Measurements from ENCODE around the gene RPIA. TPM values are rescaled to one million over a fixed set of nuclear protein-coding genes. Genes with fewer than 3 reads are reported as not detected.
"Not testable (repeated sequence)": the region's sequence is repeated elsewhere in the genome, so short reads cannot be mapped to it uniquely, and the experiment has no call there.

Gene RPIA
- 10 to 100 TPM; 23.6 to 30.3 (median 24.0) TPM for total RNA-seq
- total RNA-seq (2013) = 25.5 TPM
- 11.5 to 75.3 (median 18.5) reads per million in 29 experiments for total RNA-seq

DNA sequence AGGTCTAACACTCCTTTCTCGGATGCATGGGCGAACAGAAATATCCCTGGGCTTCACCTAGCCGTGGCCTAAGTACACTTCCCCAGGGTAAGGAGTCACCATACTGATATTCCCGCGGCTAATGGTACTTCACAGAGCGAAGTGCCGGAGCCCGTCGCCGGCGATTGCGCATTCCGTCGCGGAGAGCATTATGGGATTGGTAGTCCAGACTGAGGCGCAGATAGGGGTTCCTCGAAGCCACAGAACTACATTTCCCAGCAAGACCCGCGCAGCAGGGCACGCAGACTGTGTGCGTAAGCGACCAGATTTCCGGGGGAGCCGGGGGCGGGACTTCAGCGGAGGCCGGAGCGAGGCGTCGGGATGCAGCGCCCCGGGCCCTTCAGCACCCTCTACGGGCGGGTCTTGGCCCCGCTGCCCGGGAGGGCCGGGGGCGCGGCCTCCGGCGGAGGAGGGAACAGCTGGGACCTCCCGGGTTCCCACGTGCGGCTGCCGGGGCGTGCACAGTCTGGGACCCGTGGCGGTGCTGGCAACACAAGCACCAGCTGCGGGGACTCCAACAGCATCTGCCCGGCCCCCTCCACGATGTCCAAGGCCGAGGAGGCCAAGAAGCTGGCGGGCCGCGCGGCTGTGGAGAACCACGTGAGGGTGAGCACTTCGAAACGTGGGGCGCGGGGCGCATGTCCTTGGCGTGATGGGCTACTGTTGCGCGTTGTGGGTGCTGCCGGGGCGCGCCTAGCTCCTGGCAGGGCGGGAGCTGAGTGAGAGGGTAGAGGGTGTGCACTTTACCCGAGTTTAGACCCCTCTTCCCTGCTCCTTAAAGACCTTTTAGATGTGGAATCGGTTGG, at the start of gene RPIA:
Gene RPIA (plus strand): TSS at position 335 of the 845 bp plus-strand sequence. CDS start 26 bp downstream, at position 361.
- ATAC-seq (replicated peaks in 1 of 4) (peak; percentile 94 to 98 (median 96)), DNase-seq (peak; percentile 96 to 100 (median 99))
- Histone ChIP-seq H3K9me3 (no peaks in the 10 kb centered on the region), H3K36me3 (ENCODE audit: control insufficient read depth in 2 of 2, extremely low read depth in 1 of 2, insufficient read depth in 1 of 2, low read length in 1 of 2) (no peaks in the 10 kb centered on the region), H3K27me3 (replicated peaks in 1 of 2; ENCODE audit: control insufficient read depth in 2 of 2, extremely low read depth in 1 of 2, insufficient read depth in 2 of 2, low read length in 1 of 2) (no peaks in the 10 kb centered on the region), H3K4me3 (ENCODE audit: control insufficient read depth in 1 of 2, extremely low read depth in 1 of 2, low read length in 1 of 2) (peak within 1 kb of the TSS; percentile 70 to 99), H3K27ac (ENCODE audit: low read length) (peak within 1 kb of the TSS; percentile 60), H3K4me1 (ENCODE audit: control insufficient read depth in 1 of 2, extremely low read depth in 1 of 2, insufficient read depth in 2 of 2, low read length in 2 of 2) (peaks cover 16 to 27% of the 10 kb centered on the region in 2 experiments)
- peak within 1 kb of the TSS; percentile 93 to 96 (median 95) for H3K4me3 Mint-ChIP-seq
- peaks cover 0 to 3% (median 0%) of the 10 kb centered on the region in 3 donors for H3K9me3 Mint-ChIP-seq
- H3K27ac Mint-ChIP-seq = peak within 1 kb of the TSS; percentile 82 to 94
- peaks cover 10% of the 10 kb centered on the region for H3K36me3 Mint-ChIP-seq
- peaks cover 56 to 65% (median 62%) of the 10 kb centered on the region in 3 donors for H3K4me1 Mint-ChIP-seq
- H3K27me3 Mint-ChIP-seq = no peaks in the 10 kb centered on the region
- CTCF ChIA-PET = interaction anchor here (0.5 to 1.6 kb wide), 6 partner anchors 19 to 97 kb away, joined by 3 to 7 read pairs (median 3); no protein-coding TSS in a partner anchor
- WGBS (ENCODE audit: insufficient coverage) = 0% methylated on average over 59 of the region's 71 CpGs
- POLR2A ChIA-PET = interaction anchor here in 1 of 2 donors (0.7 kb wide), 2 partner anchors 26 to 696 kb away, joined by 3 to 4 read pairs; no protein-coding TSS in a partner anchor

- WGBS (ENCODE audit: insufficient coverage) = no CpG with 5 or more reads among the region's 3 CpGs
- no peak for DNase-seq
- Mint-ChIP-seq H3K4me3 (no peak overlapping the region), H3K36me3 (peaks cover 7% of the 10 kb centered on the region), H3K4me1 (peaks cover 15 to 31% (median 19%) of the 10 kb centered on the region in 3 donors), H3K27ac (no peak overlapping the region), H3K27me3 (peaks cover 0 to 5% of the 10 kb centered on the region in 2 donors), H3K9me3 (peaks cover 0 to 7% (median 6%) of the 10 kb centered on the region in 3 donors)
- H3K9me3 ChIP-seq = peaks cover 3% of the 10 kb centered on the region
- H3K4me3 ChIP-seq (ENCODE audit: control insufficient read depth in 1 of 2, extremely low read depth in 1 of 2, low read length in 1 of 2) = no peak overlapping the region
- CTCF ChIA-PET = interaction anchor here (0.6 kb wide), 2 partner anchors 30 to 181 kb away, joined by 3 to 6 read pairs; no protein-coding TSS in a partner anchor
- no peak for ATAC-seq (replicated peaks in 1 of 4)
- no peak overlapping the region for H3K27ac ChIP-seq (ENCODE audit: low read length)
- H3K4me1 ChIP-seq (ENCODE audit: control insufficient read depth in 1 of 2, extremely low read depth in 1 of 2, insufficient read depth in 2 of 2, low read length in 2 of 2) = no peaks in the 10 kb centered on the region
- H3K36me3 ChIP-seq (ENCODE audit: control insufficient read depth in 2 of 2, extremely low read depth in 1 of 2, insufficient read depth in 1 of 2, low read length in 1 of 2) = no peaks in the 10 kb centered on the region
- POLR2A ChIA-PET = interaction anchor here (0.6 kb wide), 2 partner anchors 129 to 133 kb away, joined by 3 read pairs; no protein-coding TSS in a partner anchor
- H3K27me3 ChIP-seq (replicated peaks in 1 of 2; ENCODE audit: control insufficient read depth in 2 of 2, extremely low read depth in 1 of 2, insufficient read depth in 2 of 2, low read length in 1 of 2) = peaks cover 0 to 10% of the 10 kb centered on the region in 2 experiments
Measured at GRCh38 chr2:88642278-88642677, 49.2 kb upstream of the RPIA start.

- H3K36me3 ChIP-seq (ENCODE audit: control insufficient read depth in 2 of 2, extremely low read depth in 1 of 2, insufficient read depth in 1 of 2, low read length in 1 of 2); H3K9me3 ChIP-seq; H3K4me1 ChIP-seq (ENCODE audit: control insufficient read depth in 1 of 2, extremely low read depth in 1 of 2, insufficient read depth in 2 of 2, low read length in 2 of 2); H3K4me3 Mint-ChIP-seq; ATAC-seq (replicated peaks in 1 of 4); H3K4me3 ChIP-seq (ENCODE audit: control insufficient read depth in 1 of 2, extremely low read depth in 1 of 2, low read length in 1 of 2); H3K27ac ChIP-seq (ENCODE audit: low read length); H3K27me3 Mint-ChIP-seq; H3K36me3 Mint-ChIP-seq; H3K9me3 Mint-ChIP-seq; DNase-seq; POLR2A ChIA-PET; H3K27ac Mint-ChIP-seq: not testable (repeated sequence)
- WGBS (ENCODE audit: insufficient coverage) = 60% methylated on average over 1 of the region's 2 CpGs
- peaks cover 0 to 10% of the 10 kb centered on the region in 2 experiments for H3K27me3 ChIP-seq (replicated peaks in 1 of 2; ENCODE audit: control insufficient read depth in 2 of 2, extremely low read depth in 1 of 2, insufficient read depth in 2 of 2, low read length in 1 of 2)
- peaks cover 10 to 13% (median 10%) of the 10 kb centered on the region in 3 donors for H3K4me1 Mint-ChIP-seq
- CTCF ChIA-PET = interaction anchor here in 1 of 2 donors (0.7 to 0.8 kb wide), 2 partner anchors 267 to 585 kb away, joined by 3 read pairs; no protein-coding TSS in a partner anchor
Measured at GRCh38 chr2:88645291-88645882, 46.1 kb upstream of the RPIA start.

DNA sequence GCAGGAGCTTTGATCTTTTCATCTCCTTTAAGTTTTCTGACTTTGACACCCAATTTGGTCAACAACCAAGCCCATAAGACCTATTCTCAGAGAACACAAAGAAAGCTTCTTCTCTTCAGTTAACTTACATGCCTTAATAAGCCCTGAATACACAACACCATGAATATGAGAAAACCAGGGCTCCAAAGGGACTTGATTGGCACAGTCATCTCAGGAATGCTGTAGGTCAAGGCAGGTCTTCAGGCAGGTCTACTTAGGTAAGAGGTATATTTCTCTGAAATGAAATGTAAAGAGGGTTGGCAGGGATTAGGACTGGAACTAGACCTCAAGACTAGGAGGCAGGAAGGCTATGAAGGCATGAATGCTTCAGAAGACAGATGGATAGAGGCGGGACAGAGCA, 39.8 kb upstream of the RPIA start:
- Mint-ChIP-seq H3K9me3 (no peaks in the 10 kb centered on the region), H3K36me3 (no peaks in the 10 kb centered on the region), H3K27me3 (peaks cover 0 to 4% of the 10 kb centered on the region in 2 donors), H3K4me3 (no peak overlapping the region), H3K4me1 (no peaks in the 10 kb centered on the region), H3K27ac (no peak overlapping the region)
- Histone ChIP-seq H3K36me3 (ENCODE audit: control insufficient read depth in 2 of 2, extremely low read depth in 1 of 2, insufficient read depth in 1 of 2, low read length in 1 of 2) (no peaks in the 10 kb centered on the region), H3K4me1 (ENCODE audit: control insufficient read depth in 1 of 2, extremely low read depth in 1 of 2, insufficient read depth in 2 of 2, low read length in 2 of 2) (no peaks in the 10 kb centered on the region), H3K9me3 (no peaks in the 10 kb centered on the region), H3K4me3 (ENCODE audit: control insufficient read depth in 1 of 2, extremely low read depth in 1 of 2, low read length in 1 of 2) (no peak overlapping the region), H3K27ac (ENCODE audit: low read length) (no peak overlapping the region), H3K27me3 (replicated peaks in 1 of 2; ENCODE audit: control insufficient read depth in 2 of 2, extremely low read depth in 1 of 2, insufficient read depth in 2 of 2, low read length in 1 of 2) (no peaks in the 10 kb centered on the region)
- DNase-seq (no peak), ATAC-seq (replicated peaks in 1 of 4) (no peak)
- CTCF ChIA-PET = no interaction called here
- POLR2A ChIA-PET = no interaction called here
- no CpG with 5 or more reads among the region's 1 CpG for WGBS (ENCODE audit: insufficient coverage)

GRCh38 chr2:88654714-88655113, 36.8 kb upstream of the RPIA start:
- no peaks in the 10 kb centered on the region for H3K4me1 ChIP-seq (ENCODE audit: control insufficient read depth in 1 of 2, extremely low read depth in 1 of 2, insufficient read depth in 2 of 2, low read length in 2 of 2)
- H3K9me3 ChIP-seq = no peaks in the 10 kb centered on the region
- CTCF ChIA-PET = no interaction called here
- DNase-seq (no peak), ATAC-seq (replicated peaks in 1 of 4) (no peak)
- H3K27ac ChIP-seq (ENCODE audit: low read length) = no peak overlapping the region
- no peaks in the 10 kb centered on the region for H3K36me3 ChIP-seq (ENCODE audit: control insufficient read depth in 2 of 2, extremely low read depth in 1 of 2, insufficient read depth in 1 of 2, low read length in 1 of 2)
- Mint-ChIP-seq H3K36me3 (no peaks in the 10 kb centered on the region), H3K4me1 (no peaks in the 10 kb centered on the region), H3K27ac (no peak overlapping the region), H3K4me3 (no peak overlapping the region), H3K9me3 (no peaks in the 10 kb centered on the region), H3K27me3 (peaks cover 0 to 4% of the 10 kb centered on the region in 2 donors)
- H3K27me3 ChIP-seq (replicated peaks in 1 of 2; ENCODE audit: control insufficient read depth in 2 of 2, extremely low read depth in 1 of 2, insufficient read depth in 2 of 2, low read length in 1 of 2) = no peaks in the 10 kb centered on the region
- no CpG with 5 or more reads among the region's 2 CpGs for WGBS (ENCODE audit: insufficient coverage)
- H3K4me3 ChIP-seq (ENCODE audit: control insufficient read depth in 1 of 2, extremely low read depth in 1 of 2, low read length in 1 of 2) = no peak overlapping the region
- POLR2A ChIA-PET = no interaction called here

- H3K36me3 ChIP-seq (ENCODE audit: control insufficient read depth in 2 of 2, extremely low read depth in 1 of 2, insufficient read depth in 1 of 2, low read length in 1 of 2) = no peaks in the 10 kb centered on the region
- WGBS (ENCODE audit: insufficient coverage) = 80% methylated on average over 1 of the region's 3 CpGs
- no peak overlapping the region for H3K27ac Mint-ChIP-seq
- no peaks in the 10 kb centered on the region for H3K9me3 ChIP-seq
- ATAC-seq (replicated peaks in 1 of 4) (no peak), DNase-seq (no peak)
- no peaks in the 10 kb centered on the region for H3K4me1 ChIP-seq (ENCODE audit: control insufficient read depth in 1 of 2, extremely low read depth in 1 of 2, insufficient read depth in 2 of 2, low read length in 2 of 2)
- no peaks in the 10 kb centered on the region for H3K27me3 Mint-ChIP-seq
- H3K9me3 Mint-ChIP-seq = no peaks in the 10 kb centered on the region
- no peak overlapping the region for H3K4me3 ChIP-seq (ENCODE audit: control insufficient read depth in 1 of 2, extremely low read depth in 1 of 2, low read length in 1 of 2)
- no peaks in the 10 kb centered on the region for H3K27me3 ChIP-seq (replicated peaks in 1 of 2; ENCODE audit: control insufficient read depth in 2 of 2, extremely low read depth in 1 of 2, insufficient read depth in 2 of 2, low read length in 1 of 2)
- POLR2A ChIA-PET = no interaction called here
- no peak overlapping the region for H3K27ac ChIP-seq (ENCODE audit: low read length)
- no peak overlapping the region for H3K4me3 Mint-ChIP-seq
- H3K36me3 Mint-ChIP-seq = no peaks in the 10 kb centered on the region
- H3K4me1 Mint-ChIP-seq = no peaks in the 10 kb centered on the region
- CTCF ChIA-PET = interaction anchor here (0.6 to 0.9 kb wide), 3 partner anchors 47 to 107 kb away, joined by 3 read pairs; no protein-coding TSS in a partner anchor
Measured at GRCh38 chr2:88656690-88657089, 34.8 kb upstream of the RPIA start.
